OCI-LY1 (cell line): ENCODE results near the gene GULP1.

Source experiments
- H2AFZ ChIP-seq: fragments of 200-600 bp; sonication (generic), shearing (Covaris generic); 2 replicates; pipeline ENCODE4 v1.6.0; 2014; ENCODE audit warnings: antibody characterized with exemption, mild to moderate bottlenecking, low read length
- H3F3A ChIP-seq: fragments of 200-600 bp; sonication (generic), shearing (Covaris generic); 2 replicates; pipeline ENCODE4 v1.6.0; 2014; ENCODE audit warnings: mild to moderate bottlenecking, antibody characterized with exemption, low read length, moderate library complexity; ENCODE audit not compliant: insufficient read depth
- H3K27ac ChIP-seq: fragments of 200-600 bp; sonication (generic); 2 replicates; pipeline ENCODE4 v1.5.1; 2014; ENCODE audit warnings: low read length, mixed run types, mild to moderate bottlenecking, low read depth; ENCODE audit not compliant: poor library complexity, severe bottlenecking
- H3K27me3 ChIP-seq: fragments of 200-600 bp; sonication (generic); 2 replicates; pipeline ENCODE4 v1.6.0; 2014; ENCODE audit warnings: antibody characterized with exemption, mild to moderate bottlenecking, low read length, moderate library complexity; ENCODE audit not compliant: insufficient read depth
- H3K36me3 ChIP-seq: fragments of 200-600 bp; sonication (generic); 2 replicates; pipeline ENCODE4 v1.6.1; 2014; ENCODE audit warnings: mild to moderate bottlenecking, antibody characterized with exemption, low read length, moderate library complexity, mixed read lengths; ENCODE audit not compliant: insufficient read depth
- H3K4me1 ChIP-seq: fragments of 200-600 bp; sonication (generic); 2 replicates; pipeline ENCODE4 v1.5.1; 2014; ENCODE audit warnings: mild to moderate bottlenecking, low read length, moderate library complexity; ENCODE audit not compliant: insufficient read depth, severe bottlenecking
- H3K4me2 ChIP-seq: fragments of 200-600 bp; sonication (generic), shearing (Covaris generic); 2 replicates; pipeline ENCODE4 v1.6.1; 2014; ENCODE audit warnings: low read length
- H3K4me3 ChIP-seq: fragments of 200-600 bp; sonication (generic); 2 replicates; pipeline ENCODE4 v1.5.1; 2014; ENCODE audit warnings: low read length, low read depth, mild to moderate bottlenecking, mixed read lengths; ENCODE audit not compliant: poor library complexity, severe bottlenecking
- H3K79me2 ChIP-seq: fragments of 200-600 bp; shearing (Covaris generic); 2 replicates; pipeline ENCODE4 v1.6.1; 2016; ENCODE audit warnings: mixed run types, low read length, mixed read lengths; ENCODE audit not compliant: insufficient read depth
- H3K9ac ChIP-seq: fragments of 200-600 bp; sonication (generic), shearing (Covaris generic); 2 replicates; pipeline ENCODE4 v1.6.1; 2014; ENCODE audit warnings: mild to moderate bottlenecking, low read length, mixed read lengths
- H3K9me2 ChIP-seq: fragments of 200-600 bp; sonication (generic), shearing (Covaris generic); 2 replicates; pipeline ENCODE4 v1.6.1; 2014; ENCODE audit warnings: low read depth, mild to moderate bottlenecking, low read length, mixed read lengths
- H3K9me3 ChIP-seq: fragments of 200-600 bp; shearing (Covaris generic); 2 replicates; pipeline ENCODE4 v1.6.1; 2014; ENCODE audit warnings: low read length, mixed read lengths
- H4K20me1 ChIP-seq: fragments of 200-600 bp; sonication (generic), shearing (Covaris generic); 2 replicates; pipeline ENCODE4 v1.6.0; 2016; ENCODE audit warnings: mild to moderate bottlenecking, low read length; ENCODE audit not compliant: insufficient read depth
- EZH2 ChIP-seq: fragments of 200-600 bp; sonication (generic), shearing (Covaris generic); IDR thresholded peaks from 2 replicates; pipeline ENCODE4 v1.8.0; 2017; ENCODE audit warnings: borderline replicate concordance, mixed run types, mild to moderate bottlenecking, antibody characterized with exemption, low read length, moderate library complexity, mixed read lengths
- TF ChIP-seq, protein P1 (sequence below): fragments of 200-600 bp; sonication (generic), shearing (Covaris generic); IDR thresholded peaks from 2 replicates; pipeline ENCODE4 v1.5.1; 2017; ENCODE audit warnings: mild to moderate bottlenecking, antibody characterized with exemption, low read length, moderate library complexity, mixed read lengths

GULP1 gene

DNA sequence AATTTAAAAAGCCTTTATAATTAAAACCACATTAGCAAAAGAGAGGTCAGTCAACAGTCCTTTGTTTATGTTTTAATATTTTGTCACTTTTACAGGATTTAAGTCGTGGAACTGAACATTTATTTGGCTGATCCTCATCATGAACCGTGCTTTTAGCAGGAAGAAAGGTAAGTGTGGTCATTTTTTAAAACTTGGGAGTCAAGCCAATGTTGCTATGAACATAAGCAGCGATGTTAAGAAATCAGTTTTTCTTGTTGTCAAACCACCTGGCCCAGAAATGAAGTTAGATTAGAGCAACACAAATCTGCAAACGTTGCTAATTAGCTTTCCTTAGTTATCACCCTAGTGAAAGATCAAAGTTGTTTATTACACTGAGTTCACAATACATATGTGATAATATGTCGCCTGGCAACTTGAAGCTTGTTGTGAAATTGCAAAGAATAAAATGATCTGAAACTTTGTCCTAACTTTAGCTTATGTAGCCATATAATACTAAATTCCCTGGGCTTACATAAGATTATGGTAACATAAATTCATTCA lies 186.0 kb downstream of the GULP1 start:
- TF ChIP-seq EZH2, result no peak
- TF ChIP-seq, protein P1, sequence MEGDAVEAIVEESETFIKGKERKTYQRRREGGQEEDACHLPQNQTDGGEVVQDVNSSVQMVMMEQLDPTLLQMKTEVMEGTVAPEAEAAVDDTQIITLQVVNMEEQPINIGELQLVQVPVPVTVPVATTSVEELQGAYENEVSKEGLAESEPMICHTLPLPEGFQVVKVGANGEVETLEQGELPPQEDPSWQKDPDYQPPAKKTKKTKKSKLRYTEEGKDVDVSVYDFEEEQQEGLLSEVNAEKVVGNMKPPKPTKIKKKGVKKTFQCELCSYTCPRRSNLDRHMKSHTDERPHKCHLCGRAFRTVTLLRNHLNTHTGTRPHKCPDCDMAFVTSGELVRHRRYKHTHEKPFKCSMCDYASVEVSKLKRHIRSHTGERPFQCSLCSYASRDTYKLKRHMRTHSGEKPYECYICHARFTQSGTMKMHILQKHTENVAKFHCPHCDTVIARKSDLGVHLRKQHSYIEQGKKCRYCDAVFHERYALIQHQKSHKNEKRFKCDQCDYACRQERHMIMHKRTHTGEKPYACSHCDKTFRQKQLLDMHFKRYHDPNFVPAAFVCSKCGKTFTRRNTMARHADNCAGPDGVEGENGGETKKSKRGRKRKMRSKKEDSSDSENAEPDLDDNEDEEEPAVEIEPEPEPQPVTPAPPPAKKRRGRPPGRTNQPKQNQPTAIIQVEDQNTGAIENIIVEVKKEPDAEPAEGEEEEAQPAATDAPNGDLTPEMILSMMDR, result no peak
- Histone ChIP-seq H2AFZ (no peak overlapping the region), H3K9ac (no peak overlapping the region), H3K27me3 (no peaks in the 10 kb centered on the region), H4K20me1 (no peaks in the 10 kb centered on the region), H3K27ac (no peak overlapping the region), H3K4me1 (no peaks in the 10 kb centered on the region), H3K4me3 (no peak overlapping the region), H3K9me3 (no peaks in the 10 kb centered on the region), H3F3A (no peaks in the 10 kb centered on the region), H3K79me2 (no peaks in the 10 kb centered on the region), H3K9me2 (no peaks in the 10 kb centered on the region), H3K4me2 (no peak overlapping the region), H3K36me3 (no peaks in the 10 kb centered on the region)

DNA sequence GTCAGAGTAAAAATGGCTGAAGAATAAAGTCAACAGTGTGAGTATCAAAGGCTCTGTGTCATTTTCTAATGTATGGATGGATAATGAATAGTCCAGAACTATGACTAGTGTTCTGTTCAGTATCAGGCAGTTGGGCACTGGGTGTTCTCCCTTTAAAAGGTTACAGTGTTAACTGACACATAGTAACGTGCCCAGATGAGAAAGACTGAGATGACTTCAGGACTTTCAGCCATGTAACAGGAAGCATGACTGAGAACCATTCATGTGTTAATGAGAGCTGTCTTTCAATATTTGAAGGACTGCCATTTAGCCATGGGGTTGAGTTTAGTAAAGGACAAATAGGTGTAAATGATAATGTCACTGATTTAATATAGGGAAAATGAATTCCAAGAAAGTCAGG lies 187.1 kb downstream of the GULP1 start:
- Histone ChIP-seq H4K20me1 (no peaks in the 10 kb centered on the region), H3F3A (no peaks in the 10 kb centered on the region), H3K36me3 (no peaks in the 10 kb centered on the region), H3K4me1 (no peaks in the 10 kb centered on the region), H3K27ac (no peak overlapping the region), H3K27me3 (no peaks in the 10 kb centered on the region), H3K79me2 (no peaks in the 10 kb centered on the region), H3K9ac (no peak overlapping the region), H2AFZ (no peak overlapping the region), H3K4me2 (no peak overlapping the region), H3K4me3 (no peak overlapping the region), H3K9me2 (no peaks in the 10 kb centered on the region), H3K9me3 (no peaks in the 10 kb centered on the region)
- TF ChIP-seq, protein P1, result no peak
- TF ChIP-seq EZH2, result no peak

DNA sequence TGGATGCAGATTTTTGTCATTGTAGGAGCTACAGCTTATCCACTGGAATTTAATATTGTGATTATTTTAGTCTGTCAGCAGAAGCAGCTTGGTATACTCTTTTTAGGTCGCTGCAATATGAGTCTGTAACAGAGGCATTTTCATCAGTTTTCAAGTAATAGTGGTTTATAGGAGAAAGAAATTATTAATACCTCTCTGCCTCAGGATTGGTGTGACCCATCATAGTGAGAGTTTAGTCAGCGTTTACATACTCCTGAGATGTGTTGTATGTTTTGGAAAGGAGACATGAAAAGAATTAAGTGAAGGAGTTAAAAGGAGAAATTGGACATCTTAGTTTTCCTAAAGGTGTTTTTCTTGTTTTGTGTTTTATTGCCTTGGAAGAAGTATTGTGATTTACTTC lies 189.8 kb downstream of the GULP1 start:
- H3K36me3 ChIP-seq, result no peaks in the 10 kb centered on the region
- no peaks in the 10 kb centered on the region for H3K79me2 ChIP-seq
- H3K4me3 ChIP-seq, result no peak overlapping the region
- no peaks in the 10 kb centered on the region for H3K9me2 ChIP-seq
- no peaks in the 10 kb centered on the region for H3F3A ChIP-seq
- no peak overlapping the region for H3K4me2 ChIP-seq
- H3K4me1 ChIP-seq, result no peaks in the 10 kb centered on the region
- H4K20me1 ChIP-seq, result no peaks in the 10 kb centered on the region
- no peaks in the 10 kb centered on the region for H3K9me3 ChIP-seq
- no peak overlapping the region for H3K27ac ChIP-seq
- H2AFZ ChIP-seq, result no peak overlapping the region
- no peak overlapping the region for H3K9ac ChIP-seq
- no peaks in the 10 kb centered on the region for H3K27me3 ChIP-seq
- TF ChIP-seq, protein P1, result no peak
